Hepatocyte (in vitro differentiated cells): ENCODE measurements around the gene RALGDS.

Source experiments
- EZH2 ChIP-seq: fragments of 200-600 bp; sonication (generic); IDR thresholded peaks from 2 replicates; pipeline ENCODE4 v1.6.1; 2016; ENCODE audit warnings: antibody characterized with exemption, mild to moderate bottlenecking, borderline replicate concordance
- EZH2phosphoT487 ChIP-seq: fragments of 200-600 bp; sonication (generic); IDR thresholded peaks from one replicate; pipeline ENCODE4 v1.6.1; 2018; ENCODE audit warnings: antibody characterized with exemption, mild to moderate bottlenecking, low read depth, moderate library complexity; ENCODE audit not compliant: unreplicated experiment, severe bottlenecking
- TF ChIP-seq, protein P1 (sequence below): fragments of 200-600 bp; sonication (generic); IDR thresholded peaks from 2 replicates; pipeline ENCODE4 v1.5.1; 2016; ENCODE audit warnings: antibody characterized with exemption, mild to moderate bottlenecking; ENCODE audit not compliant: poor library complexity

DNA sequence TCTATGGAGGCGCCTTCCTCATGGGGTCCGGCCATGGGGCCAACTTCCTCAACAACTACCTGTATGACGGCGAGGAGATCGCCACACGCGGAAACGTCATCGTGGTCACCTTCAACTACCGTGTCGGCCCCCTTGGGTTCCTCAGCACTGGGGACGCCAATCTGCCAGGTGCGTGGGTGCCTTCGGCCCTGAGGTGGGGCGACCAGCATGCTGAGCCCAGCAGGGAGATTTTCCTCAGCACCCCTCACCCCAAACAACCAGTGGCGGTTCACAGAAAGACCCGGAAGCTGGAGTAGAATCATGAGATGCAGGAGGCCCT is 56.0 kb downstream of the RALGDS start:
- TF ChIP-seq, protein P1, sequence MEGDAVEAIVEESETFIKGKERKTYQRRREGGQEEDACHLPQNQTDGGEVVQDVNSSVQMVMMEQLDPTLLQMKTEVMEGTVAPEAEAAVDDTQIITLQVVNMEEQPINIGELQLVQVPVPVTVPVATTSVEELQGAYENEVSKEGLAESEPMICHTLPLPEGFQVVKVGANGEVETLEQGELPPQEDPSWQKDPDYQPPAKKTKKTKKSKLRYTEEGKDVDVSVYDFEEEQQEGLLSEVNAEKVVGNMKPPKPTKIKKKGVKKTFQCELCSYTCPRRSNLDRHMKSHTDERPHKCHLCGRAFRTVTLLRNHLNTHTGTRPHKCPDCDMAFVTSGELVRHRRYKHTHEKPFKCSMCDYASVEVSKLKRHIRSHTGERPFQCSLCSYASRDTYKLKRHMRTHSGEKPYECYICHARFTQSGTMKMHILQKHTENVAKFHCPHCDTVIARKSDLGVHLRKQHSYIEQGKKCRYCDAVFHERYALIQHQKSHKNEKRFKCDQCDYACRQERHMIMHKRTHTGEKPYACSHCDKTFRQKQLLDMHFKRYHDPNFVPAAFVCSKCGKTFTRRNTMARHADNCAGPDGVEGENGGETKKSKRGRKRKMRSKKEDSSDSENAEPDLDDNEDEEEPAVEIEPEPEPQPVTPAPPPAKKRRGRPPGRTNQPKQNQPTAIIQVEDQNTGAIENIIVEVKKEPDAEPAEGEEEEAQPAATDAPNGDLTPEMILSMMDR, result no peak
- TF ChIP-seq EZH2 (no peak), EZH2phosphoT487 (no peak)
